Pulmonary artery endothelial cell (primary cell): ENCODE results near the gene ADH1A. TPM values are rescaled to one million over a fixed set of nuclear protein-coding genes. Genes with fewer than 3 reads are reported as not detected.
"Not testable (repeated sequence)": the region's sequence is repeated elsewhere in the genome, so short reads cannot be mapped to it uniquely, and the experiment has no call there.

Source experiments
- DNase-seq: peaks from one replicate; pipeline ENCODE4 v3.0.0-alpha.2; 2011; ENCODE audit warnings: low read depth, low spot score
- total RNA-seq: library from RNA; depleted of rRNA; stranded (reverse); fragments of >200 nt; gene quantifications from 2 replicates; pipeline ENCODE4 v1.2.3, GENCODE V29; 2014

Gene ADH1A
- total RNA-seq, 1 donor from 2014 or later = not detected

- DNase-seq = no peak
Measured at GRCh38 chr4:99282731-99283130, 8.1 kb downstream of the ADH1A start.

GRCh38 chr4:99281261-99281660 is 9.5 kb downstream of the ADH1A start:
- DNase-seq = no peak

- no peak for DNase-seq
Measured at GRCh38 chr4:99276417-99276816, 14.4 kb downstream of the ADH1A start.

GRCh38 chr4:99275885-99276284 is 14.9 kb downstream of the ADH1A start:
- no peak for DNase-seq

- no peak for DNase-seq
Measured at GRCh38 chr4:99275050-99275449, 15.7 kb downstream of the ADH1A start.

GRCh38 chr4:99273704-99274103 is 17.1 kb downstream of the ADH1A start:
- DNase-seq = no peak

DNA sequence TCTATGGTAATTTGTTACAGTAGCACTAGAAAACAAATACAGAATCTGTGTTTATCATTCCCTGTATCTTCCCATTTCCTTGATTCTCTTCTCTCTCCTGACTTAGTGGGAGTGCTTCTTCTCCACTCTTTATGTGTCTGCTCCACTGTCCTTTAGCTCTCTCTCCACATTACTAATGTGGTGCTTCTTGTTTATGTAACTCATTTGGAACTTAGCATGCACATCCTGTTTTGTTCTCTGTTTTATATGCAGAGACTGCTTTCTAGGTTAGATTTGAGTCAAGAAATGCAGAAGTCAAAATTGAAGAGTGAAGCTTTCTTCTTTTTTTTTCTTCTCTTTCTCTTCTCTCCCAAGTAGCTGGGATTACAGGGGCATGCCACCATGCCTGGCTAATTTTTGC is 25.9 kb downstream of the ADH1A start:
- DNase-seq = no peak

- DNase-seq = no peak
Measured at GRCh38 chr4:99252746-99253145, 38.0 kb downstream of the ADH1A start.

GRCh38 chr4:99248714-99249113 is 42.1 kb downstream of the ADH1A start:
- no peak for DNase-seq

DNA sequence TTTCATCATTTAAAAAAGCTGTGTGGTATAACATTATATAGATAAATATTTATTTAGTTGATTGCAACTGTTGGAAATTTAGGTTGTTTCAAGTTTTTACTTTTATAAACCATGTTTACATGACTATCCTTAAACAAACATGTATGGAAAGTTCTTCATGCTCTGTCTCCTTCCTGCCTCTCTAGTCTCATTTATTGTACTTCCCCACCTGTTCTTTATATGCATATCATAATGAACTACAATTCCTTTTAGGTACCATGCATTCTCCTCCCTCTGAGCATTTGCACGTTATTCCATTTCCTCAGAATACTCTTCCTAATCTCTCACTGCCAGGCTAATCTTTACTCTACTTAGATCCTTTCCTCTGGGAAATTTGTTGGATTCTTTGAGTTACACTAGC is 54.8 kb downstream of the ADH1A start:
- no peak for DNase-seq

DNA sequence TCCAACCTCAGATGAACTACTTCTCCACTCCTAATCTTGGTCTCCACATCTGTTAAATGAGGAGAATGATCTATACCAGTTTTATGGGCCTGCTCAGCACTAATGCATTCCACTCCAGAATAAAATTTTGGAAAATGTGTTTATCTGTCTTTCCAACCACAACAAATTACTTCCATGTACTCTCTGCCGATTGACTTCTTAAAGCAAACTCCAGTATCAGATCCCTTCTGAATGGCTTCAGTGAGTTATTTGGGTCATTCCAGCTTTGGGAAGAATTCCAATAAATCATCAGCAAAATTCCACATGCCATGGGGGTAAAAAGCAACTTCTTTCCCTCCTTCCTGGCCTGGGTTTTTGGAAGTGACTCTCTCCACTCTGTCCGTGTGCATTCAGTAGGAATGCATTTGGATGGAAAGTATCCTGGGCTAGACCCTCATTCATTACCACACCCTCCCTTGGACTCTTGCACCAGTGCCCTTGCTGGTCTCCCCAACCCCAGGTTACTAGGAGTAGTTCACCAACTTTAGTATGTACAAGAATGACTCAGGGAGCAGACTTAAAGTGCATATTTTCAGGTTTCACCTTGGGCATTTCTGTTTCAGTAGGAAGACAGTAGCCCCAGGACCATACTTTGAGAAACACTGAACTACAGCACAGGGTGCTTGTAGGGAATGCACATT is 56.3 kb downstream of the ADH1A start:
- DNase-seq = no peak

GRCh38 chr4:99233397-99233796 is 57.4 kb downstream of the ADH1A start:
- DNase-seq = not testable (repeated sequence)

GRCh38 chr4:99228706-99229105 is 62.1 kb downstream of the ADH1A start:
- DNase-seq = not testable (repeated sequence)

- DNase-seq = not testable (repeated sequence)
Measured at GRCh38 chr4:99227646-99228045, 63.1 kb downstream of the ADH1A start.

Other genes starting within 250 kb of the ADH1A start
- 95.4 and 108 TPM in 2 replicates for gene ADH5, start 202.2 kb downstream of the ADH1A start, total RNA-seq
- gene ADH4, start 146.7 kb downstream of the ADH1A start, total RNA-seq = not detected in 2 replicates
- not detected in 2 replicates for gene ADH6, start 71.7 kb downstream of the ADH1A start, total RNA-seq
- not detected in 2 replicates for gene ADH1B, start 30.4 kb upstream of the ADH1A start, total RNA-seq
- not detected in 2 replicates for gene ADH1C, start 61.8 kb upstream of the ADH1A start, total RNA-seq
- gene ADH7, start 144.4 kb upstream of the ADH1A start, total RNA-seq = not detected in 2 replicates
- not detected in 2 replicates for gene C4orf17, start 220.0 kb upstream of the ADH1A start, total RNA-seq